ENCODE results near the gene GPRIN2. TPM values are rescaled to one million over a fixed set of nuclear protein-coding genes. Genes with fewer than 3 reads are reported as not detected.

Gene GPRIN2
- total RNA-seq = not detected in 2 replicates

DNA sequence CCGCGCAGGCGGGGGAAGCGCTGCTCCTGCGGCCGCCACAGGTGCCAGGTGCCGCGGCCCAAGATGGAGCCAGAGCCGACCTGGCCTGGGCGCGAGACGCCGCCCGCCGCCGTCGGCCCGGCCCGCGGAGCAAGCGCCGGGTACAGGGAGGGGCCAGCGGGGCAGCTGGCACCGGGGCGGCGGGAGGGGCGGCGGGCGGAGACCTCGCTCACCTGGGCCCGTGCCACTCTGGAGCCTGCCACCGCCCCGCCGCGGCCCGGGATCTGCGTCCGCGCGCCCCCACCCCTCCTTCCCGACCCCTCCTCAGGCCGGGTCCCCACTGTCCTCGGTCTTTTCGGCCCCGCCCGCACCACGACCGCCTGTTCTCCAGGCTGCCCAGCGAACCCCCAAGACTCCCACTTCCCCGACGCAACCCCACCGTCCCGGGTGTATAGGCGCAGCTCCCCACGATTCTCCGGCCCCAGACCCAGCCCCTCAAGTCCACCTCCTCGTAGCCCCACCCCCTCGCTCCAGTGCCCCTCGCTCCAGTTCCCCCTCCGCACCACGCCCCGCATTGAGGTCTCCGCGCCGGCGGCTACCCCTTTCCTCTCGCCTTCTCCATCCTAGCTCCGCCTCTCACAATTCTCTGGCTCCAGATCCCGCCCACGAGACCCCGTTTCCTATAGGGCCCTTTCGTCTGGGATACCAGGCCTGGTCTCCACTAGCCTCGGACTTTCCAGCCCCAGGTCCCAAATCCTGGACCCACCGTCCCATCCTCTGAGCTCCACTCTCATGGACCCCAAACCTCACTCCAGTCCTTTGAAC, at the start of gene GPRIN2:
GPRIN2 (minus strand) TSS at position 144 of the 804 bp plus-strand sequence. CDS start 5,922 bp downstream, outside the sequence.

GRCh38 chr10:46578474-46579178, 22.2 kb upstream of the GPRIN2 start, which contains the start of gene SYT15:
Gene SYT15 (plus strand): TSS chr10:46579128. CDS start chr10:46579169, 41 bp downstream.

Other genes with a start within 250 kb of the GPRIN2 start
- gene ANXA8L1, start 180.9 kb downstream of the GPRIN2 start, total RNA-seq = not detected in 2 replicates
- gene NPY4R, start 90.7 kb downstream of the GPRIN2 start, total RNA-seq = not detected in 2 replicates
- gene SYT15, start 22.5 kb upstream of the GPRIN2 start, total RNA-seq = under 0.01 TPM in 2 replicates